NOMO-1 treated with DMSO at 0.1 percent for 48 hours (cell line): Measurements from ENCODE around the gene ATP6V0A4.
A peak's percentile ranks its signal among the peaks of the same experiment; 100 is the strongest.
"Not testable (repeated sequence)": the region's sequence is repeated elsewhere in the genome, so short reads cannot be mapped to it uniquely, and the experiment has no call there.

Source experiments
- DNase-seq: peaks from one replicate; lab custom pipeline; 2025; ENCODE audit not compliant: unreplicated experiment; lab: John Stamatoyannopoulos, UW

Gene ATP6V0A4

GRCh38 chr7:138752518-138753149 is 45.4 kb downstream of the ATP6V0A4 start:
- no peak for DNase-seq

- no peak for DNase-seq
Observed at GRCh38 chr7:138750901-138751464, 47.0 kb downstream of the ATP6V0A4 start.

GRCh38 chr7:138750473-138750872 is 47.5 kb downstream of the ATP6V0A4 start:
- no peak for DNase-seq

GRCh38 chr7:138749960-138750359 is 48.0 kb downstream of the ATP6V0A4 start:
- DNase-seq: no peak

- no peak for DNase-seq
Observed at GRCh38 chr7:138748666-138749065, 49.3 kb downstream of the ATP6V0A4 start.

GRCh38 chr7:138746073-138746472 is 51.9 kb downstream of the ATP6V0A4 start:
- DNase-seq: no peak

GRCh38 chr7:138745189-138745588 is 52.8 kb downstream of the ATP6V0A4 start:
- DNase-seq: no peak

- no peak for DNase-seq
Observed at GRCh38 chr7:138741453-138741735, 56.6 kb downstream of the ATP6V0A4 start.

GRCh38 chr7:138739859-138740258 is 58.1 kb downstream of the ATP6V0A4 start:
- no peak for DNase-seq

GRCh38 chr7:138738551-138739335 is 59.3 kb downstream of the ATP6V0A4 start:
- DNase-seq: peak; percentile 55

- DNase-seq: peak; percentile 3
Observed at GRCh38 chr7:138738114-138738513, 59.9 kb downstream of the ATP6V0A4 start.

- no peak for DNase-seq
Observed at GRCh38 chr7:138735399-138735798, 62.6 kb downstream of the ATP6V0A4 start.

GRCh38 chr7:138731733-138732132 is 66.3 kb downstream of the ATP6V0A4 start:
- DNase-seq: not testable (repeated sequence)

GRCh38 chr7:138729444-138729843 is 68.6 kb downstream of the ATP6V0A4 start:
- no peak for DNase-seq

GRCh38 chr7:138727336-138728099 is 70.5 kb downstream of the ATP6V0A4 start:
- DNase-seq: no peak

GRCh38 chr7:138726288-138726687 is 71.7 kb downstream of the ATP6V0A4 start:
- DNase-seq: no peak

GRCh38 chr7:138720286-138720685 is 77.7 kb downstream of the ATP6V0A4 start:
- DNase-seq: peak; percentile 0

- no peak for DNase-seq
Observed at GRCh38 chr7:138716889-138717288, 81.1 kb downstream of the ATP6V0A4 start.

- DNase-seq: no peak
Observed at GRCh38 chr7:138713191-138713590, 84.8 kb downstream of the ATP6V0A4 start.

- no peak for DNase-seq
Observed at GRCh38 chr7:138712652-138713051, 85.3 kb downstream of the ATP6V0A4 start.

GRCh38 chr7:138710536-138711385 is 87.2 kb downstream of the ATP6V0A4 start:
- DNase-seq: no peak
